Measurements from ENCODE around the gene DHRSX. TPM values are rescaled to one million over a fixed set of nuclear protein-coding genes. Genes with fewer than 3 reads are reported as not detected.
"Not testable (repeated sequence)": the region's sequence is repeated elsewhere in the genome, so short reads cannot be mapped to it uniquely, and the experiment has no call there.

Gene DHRSX
- polyA plus RNA-seq, 12 donors = 10.4 to 31.5 (median 12.3) TPM; not detected in 1

DNA sequence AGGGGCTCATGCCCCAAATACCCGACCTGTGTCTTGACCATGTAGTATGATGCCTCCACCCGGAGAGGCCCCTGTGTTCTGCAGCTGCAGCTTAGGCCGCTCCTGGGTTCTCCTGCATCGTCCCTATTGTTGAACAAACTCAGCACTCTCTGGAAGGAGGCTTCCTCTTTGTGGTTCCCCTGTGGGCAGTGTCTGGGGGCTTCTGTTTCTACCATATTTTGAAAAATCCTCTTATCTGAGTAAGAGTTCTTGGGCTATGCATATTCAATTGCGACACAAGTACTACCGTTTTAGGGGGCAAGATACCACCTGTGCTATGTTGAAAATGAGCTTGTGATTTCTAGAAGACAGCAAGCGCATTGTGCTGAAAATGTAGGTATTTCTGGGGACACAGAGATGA lies 276.6 kb downstream of the DHRSX start:
- DNase-seq = no peak

DNA sequence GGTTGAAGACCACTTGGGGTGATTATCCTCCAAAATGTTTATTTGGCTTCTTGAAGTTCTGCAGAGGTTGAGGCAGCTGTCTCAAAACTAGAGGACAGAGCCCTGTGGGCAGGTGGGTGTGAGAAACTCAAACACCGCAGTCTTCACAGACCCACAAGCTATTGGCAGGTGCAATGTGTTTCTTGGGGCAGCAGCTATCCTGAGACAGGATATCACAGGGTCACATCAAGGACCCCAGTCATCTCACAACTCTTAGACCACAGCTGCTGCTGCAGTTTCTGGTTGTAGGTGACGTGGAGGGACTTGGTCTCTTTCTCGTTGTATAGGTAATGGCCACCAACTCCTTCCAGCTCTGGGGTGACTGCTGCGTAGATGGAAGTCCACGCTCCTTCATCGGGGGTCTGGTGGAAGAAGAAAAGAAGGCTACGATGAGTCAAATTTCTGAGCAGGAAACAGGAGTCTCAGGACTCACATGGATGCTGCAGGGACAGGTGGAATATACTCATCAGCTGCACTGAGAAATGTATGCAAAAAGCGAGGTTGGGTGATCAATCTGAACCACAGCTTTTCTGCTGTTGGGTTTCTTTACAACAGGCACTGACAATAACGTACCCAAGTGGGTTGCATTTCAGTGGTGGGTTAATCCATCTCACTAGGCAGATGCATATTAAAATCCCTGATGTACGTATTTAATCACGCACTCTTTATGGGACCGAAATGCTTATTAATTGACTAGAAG lies 279.8 kb downstream of the DHRSX start:
- DNase-seq = no peak

DNA sequence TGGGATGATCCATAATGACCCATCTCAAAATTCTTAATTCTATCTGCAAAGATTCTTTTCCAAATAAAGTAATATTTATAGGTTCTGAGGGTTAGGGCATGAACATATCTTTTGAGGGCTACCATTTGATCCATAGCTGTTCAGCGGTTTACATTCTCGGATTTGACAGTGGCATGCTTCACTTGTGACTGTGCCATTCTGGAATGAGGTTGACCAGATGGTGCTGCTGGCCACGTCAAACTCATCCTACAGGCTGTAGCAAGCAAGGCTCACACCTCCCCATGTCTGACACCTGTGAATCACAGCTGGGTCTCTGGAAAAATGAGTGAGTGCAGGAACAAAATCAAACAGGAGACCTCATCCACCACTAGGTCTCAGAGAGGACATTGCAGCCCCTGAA lies 280.5 kb downstream of the DHRSX start:
- DNase-seq = no peak

DNA sequence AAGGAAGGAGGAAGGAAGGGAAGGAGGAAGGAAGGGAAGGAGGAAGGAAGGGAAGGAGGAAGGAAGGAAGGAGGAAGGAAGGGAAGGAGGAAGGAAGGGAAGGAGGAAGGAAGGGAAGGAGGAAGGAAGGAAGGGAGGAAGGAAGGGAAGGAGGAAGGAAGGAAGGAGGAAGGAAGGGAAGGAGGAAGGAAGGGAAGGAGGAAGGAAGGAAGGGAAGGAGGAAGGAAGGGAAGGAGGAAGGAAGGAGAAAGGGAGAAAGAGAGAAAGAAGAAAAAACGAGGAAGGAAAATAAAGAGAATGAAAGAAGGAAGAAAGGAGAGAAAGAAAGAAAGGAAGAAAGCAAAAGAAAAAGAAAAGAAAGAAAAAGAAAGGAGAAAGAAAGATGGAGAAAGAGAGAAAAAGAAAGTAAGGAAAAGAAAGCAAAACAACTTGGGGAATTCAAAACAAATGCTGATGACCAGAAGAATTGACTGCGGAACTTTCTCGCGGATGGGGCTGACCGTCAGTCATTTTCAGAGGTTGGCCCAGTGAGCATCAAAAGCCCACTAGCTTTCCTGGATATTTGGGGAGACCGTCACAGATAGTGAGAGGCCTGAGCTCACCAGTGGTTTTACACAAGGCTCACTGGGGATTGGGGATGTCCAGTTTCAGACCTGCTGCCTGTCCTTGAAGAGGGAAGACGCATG lies 286.5 kb downstream of the DHRSX start:
- not testable (repeated sequence) for DNase-seq

DNA sequence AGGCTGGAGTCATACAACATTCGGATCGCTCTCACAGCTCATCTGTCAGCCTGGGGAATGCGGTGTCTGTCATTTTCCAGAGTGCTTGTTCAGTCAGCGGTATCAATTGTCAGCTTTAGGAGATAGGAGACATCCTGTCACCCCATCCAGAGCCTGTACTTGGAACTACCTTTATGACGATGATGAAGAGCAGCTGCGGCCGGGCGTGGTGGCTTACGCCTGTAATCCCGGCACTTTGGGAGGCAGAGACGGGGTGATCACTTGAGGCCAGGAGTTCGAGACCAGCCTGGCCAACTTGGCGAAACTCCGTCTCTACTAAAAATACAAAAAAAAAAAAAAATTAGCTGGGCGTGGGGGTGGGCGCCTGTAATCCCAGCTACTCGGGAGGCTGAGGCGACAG lies 289.1 kb downstream of the DHRSX start:
- DNase-seq = not testable (repeated sequence)

DNA sequence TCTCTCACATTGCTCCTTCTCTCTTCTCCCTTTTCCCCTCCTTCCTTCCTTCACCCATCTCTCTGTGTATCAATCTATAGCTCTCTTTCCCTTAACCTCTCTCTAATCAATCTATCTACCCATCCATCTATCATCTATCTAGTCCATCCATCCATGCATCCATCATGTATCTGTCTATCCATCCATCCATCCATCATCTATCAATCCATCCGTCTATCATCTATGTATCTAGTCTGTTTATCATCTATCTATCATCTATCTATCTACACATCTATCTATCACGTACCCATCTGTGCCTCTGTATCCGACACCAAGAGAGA lies 307.5 kb downstream of the DHRSX start:
- no peak for DNase-seq

DNA sequence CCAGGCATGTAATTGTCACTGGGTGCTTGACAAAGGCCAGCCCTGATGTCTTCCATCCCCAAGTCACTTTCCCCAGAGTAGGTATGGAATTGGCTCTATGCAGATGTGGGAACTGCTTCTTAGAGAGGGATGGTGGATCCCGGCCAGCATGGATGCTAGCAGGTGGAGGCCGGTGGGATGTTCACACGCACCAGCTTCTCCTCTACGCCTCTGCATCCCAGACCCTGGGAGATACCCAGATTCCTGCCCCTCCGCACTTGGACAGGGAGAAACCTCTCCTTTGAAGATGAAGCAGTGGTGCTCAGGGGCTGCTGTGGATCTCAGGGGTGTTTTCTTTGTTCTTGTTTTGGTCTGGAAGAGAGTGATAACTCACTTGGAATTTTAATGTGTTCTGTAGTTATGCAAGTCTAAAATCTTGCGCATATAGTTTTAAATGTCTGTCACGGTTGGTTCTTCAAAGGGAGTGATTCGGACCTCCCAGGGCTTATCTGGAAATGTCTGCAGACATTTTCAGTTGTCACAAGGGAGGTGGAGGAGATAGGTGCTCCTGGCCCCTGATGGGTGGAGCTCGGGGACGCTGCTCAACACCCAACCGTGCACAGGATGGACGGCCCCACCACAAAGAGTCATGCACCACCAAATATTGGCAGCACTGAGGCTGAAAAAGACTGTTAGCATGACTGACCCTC lies 308.0 kb downstream of the DHRSX start:
- no peak for DNase-seq

DNA sequence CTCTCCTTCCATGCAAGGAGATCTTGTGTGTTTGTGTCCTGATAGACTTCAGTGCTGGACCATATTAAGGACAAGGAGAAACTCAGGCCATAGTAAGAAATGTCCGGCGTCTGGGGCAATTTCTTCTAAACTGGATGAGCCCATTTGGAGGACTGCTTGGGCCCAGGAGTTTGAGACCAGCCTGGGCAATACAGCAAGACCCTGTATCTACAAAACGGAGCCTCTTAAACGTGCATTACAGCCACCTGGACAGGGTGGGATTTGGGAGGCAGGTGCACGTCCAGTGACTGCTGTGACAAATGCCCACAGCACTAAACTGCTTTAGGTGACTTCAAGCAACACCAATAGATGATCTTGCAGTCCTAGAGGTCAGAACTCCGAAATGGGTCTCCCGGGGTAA lies 311.9 kb downstream of the DHRSX start:
- no peak for DNase-seq

DNA sequence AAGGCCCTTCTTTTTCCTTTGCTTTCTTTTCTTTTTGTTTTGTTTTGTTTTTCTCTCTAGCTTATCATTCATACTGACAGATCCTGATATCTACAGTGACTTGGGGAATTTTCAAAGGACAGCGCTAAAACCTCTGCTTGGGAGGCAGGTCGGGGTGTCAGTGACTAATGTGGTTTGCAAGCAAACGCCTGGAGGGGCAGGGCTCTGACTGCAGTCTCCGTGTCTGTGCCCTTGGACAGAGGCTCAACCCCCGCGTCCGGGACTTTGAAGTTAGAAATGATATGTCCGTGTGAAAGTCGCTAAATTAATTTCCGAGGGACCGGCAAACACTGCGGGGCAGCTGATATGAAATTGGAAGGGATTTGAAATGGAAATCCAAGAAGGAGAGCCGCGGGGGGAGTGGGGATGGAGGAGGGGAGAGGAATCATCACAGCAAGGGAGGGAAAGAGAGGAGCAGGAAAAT lies 312.4 kb downstream of the DHRSX start:
- DNase-seq = no peak

DNA sequence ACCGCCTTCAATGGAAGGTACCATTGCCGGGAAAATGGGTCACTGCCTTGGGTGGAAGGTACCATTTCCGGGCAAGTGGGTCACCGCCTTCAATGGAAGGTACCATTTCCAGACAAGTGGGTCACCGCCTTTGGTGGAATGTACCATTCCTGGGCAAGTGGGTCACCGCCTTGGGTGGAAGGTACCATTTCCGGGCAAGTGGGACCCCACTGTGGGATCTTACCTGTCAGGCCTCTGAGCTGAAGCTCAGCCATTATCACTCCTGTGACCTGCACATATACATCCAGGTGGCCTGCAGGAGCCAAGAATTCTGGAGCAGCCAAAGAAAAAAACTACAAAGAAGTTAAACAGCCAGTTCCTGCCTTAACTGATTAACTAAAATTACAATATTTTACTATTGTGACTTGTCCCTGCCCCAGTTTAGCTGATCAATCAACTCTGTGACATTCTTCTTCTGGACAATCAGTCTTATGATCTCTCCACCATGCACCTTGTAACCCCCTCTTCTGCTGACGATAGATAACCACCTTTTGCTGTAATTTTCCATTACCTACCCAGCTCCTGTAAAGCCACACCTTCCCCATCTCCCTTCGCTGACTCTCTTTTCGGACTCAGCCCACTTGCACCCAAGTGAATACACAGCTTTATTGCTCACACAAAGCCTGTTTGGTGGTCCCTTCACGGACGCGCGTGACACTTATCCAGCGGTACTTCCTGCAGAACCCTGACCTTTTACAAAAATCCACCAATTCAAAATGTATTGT lies 313.2 kb downstream of the DHRSX start:
- no peak for DNase-seq

DNA sequence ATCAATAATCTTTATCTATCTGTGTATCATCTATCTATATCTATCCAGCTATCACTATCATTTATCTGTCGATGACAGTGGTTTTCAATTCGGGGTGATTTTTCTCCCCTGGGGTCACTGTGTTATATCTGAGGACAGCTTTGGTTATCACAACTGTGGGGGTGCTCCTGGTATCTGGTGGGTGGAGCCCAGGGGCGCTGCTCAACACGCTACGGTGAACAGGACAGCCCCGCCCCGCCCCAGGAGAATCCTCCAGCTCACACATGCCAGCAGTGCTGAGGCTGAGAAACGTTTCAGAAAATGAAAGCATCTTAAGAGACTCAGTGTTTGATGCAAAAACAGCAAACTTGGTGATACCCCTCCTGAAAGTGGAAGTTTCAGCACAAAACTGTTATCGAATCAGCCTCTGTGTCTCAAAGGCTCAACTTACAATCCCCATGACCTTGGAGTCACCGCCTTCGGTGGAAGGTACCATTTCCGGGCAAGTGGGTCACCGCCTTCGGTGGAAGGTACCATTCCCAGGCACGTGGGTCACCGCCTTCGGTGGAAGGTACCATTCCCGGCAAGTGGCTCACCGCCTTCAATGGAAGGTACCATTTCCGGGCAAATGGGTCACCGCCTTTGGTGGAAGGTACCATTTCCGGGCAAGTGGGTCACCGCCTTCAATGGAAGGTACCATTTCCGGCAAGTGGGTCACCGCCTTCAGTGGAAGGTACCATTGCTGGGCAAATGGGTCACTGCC lies 315.3 kb downstream of the DHRSX start:
- DNase-seq = no peak

DNA sequence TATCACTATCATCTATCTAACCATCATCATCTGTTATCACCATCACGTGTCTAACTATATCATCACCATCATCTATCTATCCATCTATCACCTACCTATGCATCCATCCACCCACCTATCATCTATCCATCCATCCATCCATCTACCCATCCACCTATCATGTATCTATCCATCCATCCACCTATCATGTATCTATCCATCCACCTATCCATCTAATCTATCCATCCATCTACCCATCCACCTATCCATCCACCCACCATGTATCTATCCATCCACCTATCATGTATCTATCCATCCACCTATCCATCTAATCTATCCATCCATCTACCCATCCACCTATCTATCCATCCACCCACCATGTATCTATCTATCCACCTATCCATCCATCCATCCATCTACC lies 316.7 kb downstream of the DHRSX start:
- DNase-seq = no peak

DNA sequence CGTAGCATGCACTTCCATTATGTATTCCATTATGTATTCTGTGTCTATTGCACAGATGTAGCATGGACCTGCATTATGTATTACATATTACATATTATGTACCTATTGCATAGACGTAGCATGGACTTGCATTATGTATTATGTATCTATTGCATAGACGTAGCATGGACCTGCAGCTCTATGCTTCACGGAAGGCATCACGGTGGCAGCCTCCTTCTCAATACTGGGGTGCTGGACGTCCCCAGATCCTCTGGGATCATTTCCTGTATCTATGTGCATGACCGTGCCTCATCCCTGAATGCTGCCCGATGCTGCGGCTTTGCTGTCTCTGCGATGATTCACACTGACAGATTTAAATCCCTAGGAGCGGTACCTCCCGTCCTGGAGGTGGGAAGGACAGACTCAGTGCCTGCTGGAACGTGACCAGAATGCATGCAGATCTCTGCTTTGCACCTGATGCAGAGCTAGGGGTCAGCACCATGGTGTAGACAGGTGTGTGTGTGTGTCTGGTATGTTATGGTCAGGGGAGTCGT lies 317.5 kb downstream of the DHRSX start:
- DNase-seq = no peak

DNA sequence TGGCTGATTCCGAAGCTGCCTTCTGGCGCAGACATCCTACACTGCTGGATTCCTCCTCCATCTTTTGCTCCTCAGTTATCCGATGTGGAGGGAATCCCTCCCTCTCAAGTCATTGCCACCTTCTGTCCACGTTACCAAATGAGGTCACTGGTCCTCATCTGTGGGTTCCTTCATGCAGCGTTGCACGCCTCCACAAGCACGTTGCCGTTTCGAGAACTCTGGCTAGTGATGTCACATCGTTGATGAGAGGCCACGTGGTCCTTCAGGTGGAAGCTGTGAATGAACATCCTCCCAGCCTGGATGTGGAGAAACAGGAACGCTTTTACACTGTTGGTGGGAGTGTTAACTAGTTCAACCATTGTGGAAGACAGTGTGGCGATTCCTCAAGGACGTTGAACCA lies 323.2 kb downstream of the DHRSX start:
- DNase-seq = no peak

DNA sequence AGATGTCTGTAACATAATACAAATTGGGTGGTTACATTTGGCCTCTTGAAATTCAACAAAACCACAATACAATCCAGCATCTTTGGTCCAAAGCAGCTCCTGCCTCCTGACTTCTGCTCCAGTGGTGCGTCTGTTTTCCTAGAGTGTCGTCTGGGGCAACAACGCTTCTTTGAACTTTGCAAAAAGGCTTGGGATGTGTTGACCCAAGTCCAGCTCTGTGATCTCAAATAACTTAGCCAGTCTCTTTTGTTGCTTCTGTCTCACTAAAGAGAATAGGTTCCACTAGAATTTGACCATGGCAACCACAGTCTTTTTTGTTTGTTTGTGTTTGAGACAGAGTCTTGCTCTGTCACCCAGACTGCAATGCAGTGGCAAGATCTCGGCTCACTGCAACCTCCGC lies 324.0 kb downstream of the DHRSX start:
- DNase-seq = no peak

DNA sequence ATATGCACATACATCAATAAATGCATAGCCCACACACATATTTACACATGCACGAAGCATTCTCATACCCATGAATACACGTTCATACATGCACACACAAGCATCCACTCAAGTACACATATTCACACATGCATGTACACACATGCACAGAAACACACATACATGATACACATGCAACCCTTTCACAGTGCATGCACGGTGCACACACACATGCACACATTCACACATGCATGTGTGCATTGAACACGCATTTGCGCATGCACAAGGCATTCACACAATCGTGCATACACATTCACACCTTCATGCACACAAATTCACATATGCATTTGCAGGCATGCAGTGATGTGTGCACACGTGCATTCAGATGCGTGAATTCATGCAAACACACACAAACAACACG lies 324.5 kb downstream of the DHRSX start:
- no peak for DNase-seq

DNA sequence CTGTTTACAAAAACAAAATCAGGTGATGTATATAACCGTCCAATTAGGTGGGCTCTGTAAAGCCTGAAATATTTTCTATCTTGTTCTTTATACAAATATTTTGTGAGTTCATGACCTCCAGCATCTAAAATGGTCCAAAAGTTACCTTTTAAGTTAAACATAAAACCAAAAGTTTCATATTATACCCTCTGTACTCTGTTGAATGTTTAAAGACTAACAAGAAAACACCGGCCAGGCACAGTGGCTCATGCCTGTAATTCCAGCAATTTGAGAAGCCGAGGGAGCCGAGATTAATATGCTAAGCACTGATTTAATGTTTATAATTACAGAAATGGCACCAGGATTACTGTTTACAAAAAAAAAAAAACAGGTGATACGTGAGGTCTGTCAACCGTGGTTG lies 328.4 kb downstream of the DHRSX start:
- DNase-seq = no peak
